Loucy (cell line): Measurements from ENCODE around the gene TTC13.

Experiments
- H2AFZ ChIP-seq: fragments of 200-600 bp; sonication (generic); 2 replicates; pipeline ENCODE4 v1.6.0; 2016; ENCODE audit warnings: antibody characterized with exemption, mild to moderate bottlenecking, low read length, moderate library complexity
- H3F3A ChIP-seq: fragments of 200-600 bp; 2 replicates; pipeline ENCODE4 v1.6.0; 2016; ENCODE audit warnings: antibody characterized with exemption, low read depth, mild to moderate bottlenecking
- H3K27me3 ChIP-seq: fragments of 200-600 bp; sonication (generic); 2 replicates; pipeline ENCODE4 v1.6.1; 2014; ENCODE audit warnings: low read length, mild to moderate bottlenecking; ENCODE audit not compliant: insufficient read depth, poor library complexity, severe bottlenecking
- H3K36me3 ChIP-seq: fragments of 200-600 bp; sonication (generic); 2 replicates; pipeline ENCODE4 v1.6.1; 2016; ENCODE audit warnings: low read length; ENCODE audit not compliant: insufficient read depth
- H3K4me1 ChIP-seq: fragments of 200-600 bp; sonication (generic); 2 replicates; pipeline ENCODE4 v1.5.1; 2014; ENCODE audit warnings: low read length, mild to moderate bottlenecking; ENCODE audit not compliant: insufficient read depth, poor library complexity, severe bottlenecking
- H3K4me2 ChIP-seq: fragments of 200-600 bp; sonication (generic); 2 replicates; pipeline ENCODE4 v1.6.0; 2014; ENCODE audit warnings: antibody characterized with exemption, low read length, low read depth, mild to moderate bottlenecking; ENCODE audit not compliant: poor library complexity, severe bottlenecking
- H3K4me3 ChIP-seq: fragments of 200-600 bp; sonication (generic); 2 replicates; pipeline ENCODE4 v1.5.1; 2014; ENCODE audit warnings: low read length, mild to moderate bottlenecking, mixed read lengths; ENCODE audit not compliant: poor library complexity, severe bottlenecking
- H3K79me2 ChIP-seq: fragments of 200-600 bp; sonication (generic); 2 replicates; pipeline ENCODE4 v1.6.1; 2014; ENCODE audit warnings: low read length; ENCODE audit not compliant: insufficient read depth
- H3K9ac ChIP-seq: fragments of 200-600 bp; sonication (generic); 2 replicates; pipeline ENCODE4 v1.6.0; 2014; ENCODE audit warnings: mild to moderate bottlenecking, low read depth, low read length, moderate library complexity; ENCODE audit not compliant: poor library complexity, severe bottlenecking
- H3K9me2 ChIP-seq: fragments of 200-600 bp; sonication (generic); replicated peaks from 2 replicates; pipeline ENCODE4 v1.6.1; 2016; ENCODE audit warnings: low read depth, low read length, mixed read lengths
- H3K9me3 ChIP-seq: fragments of 200-600 bp; sonication (generic); 2 replicates; pipeline ENCODE4 v1.6.1; 2014; ENCODE audit warnings: mild to moderate bottlenecking, antibody characterized with exemption, low read length, low read depth; ENCODE audit not compliant: insufficient read depth
- H4K20me1 ChIP-seq: fragments of 200-600 bp; sonication (generic); 2 replicates; pipeline ENCODE4 v1.6.0; 2014; ENCODE audit warnings: antibody characterized with exemption, low read length, mild to moderate bottlenecking; ENCODE audit not compliant: insufficient read depth, poor library complexity, severe bottlenecking
- CTCF ChIP-seq: fragments of 200-600 bp; sonication (generic); conservative IDR thresholded peaks from 2 replicates; pipeline ENCODE4 v1.5.1; 2014; ENCODE audit warnings: mild to moderate bottlenecking, antibody characterized with exemption, low read length
- EZH2phosphoT487 ChIP-seq: fragments of 200-600 bp; IDR thresholded peaks from 2 replicates; pipeline ENCODE4 v1.6.1; 2018; ENCODE audit warnings: antibody characterized with exemption, mild to moderate bottlenecking, moderate library complexity, borderline replicate concordance

The TTC13 gene

GRCh38 chr1:230972855-230973271, 5.8 kb downstream of the TTC13 start:
- peaks cover 8% of the 10 kb centered on the region; the same call in 1 of the 2 replicates for H3K79me2 ChIP-seq
- peaks cover 36% of the 10 kb centered on the region for H3K4me1 ChIP-seq
- H4K20me1 ChIP-seq, result peaks cover 27% of the 10 kb centered on the region
- peak overlapping the region; percentile 35 for H3K4me2 ChIP-seq
- H3F3A ChIP-seq, result peaks cover 7% of the 10 kb centered on the region
- no peaks in the 10 kb centered on the region for H3K27me3 ChIP-seq
- H3K9me3 ChIP-seq, result no peaks in the 10 kb centered on the region
- no peaks in the 10 kb centered on the region for H3K9me2 ChIP-seq
- no peaks in the 10 kb centered on the region for H3K36me3 ChIP-seq
- TF ChIP-seq CTCF (no peak), EZH2phosphoT487 (0 out of 2 replicates have a peak, but pooled peaks have one; percentile 27)
- H3K4me3 ChIP-seq, result no peak overlapping the region
- H3K9ac ChIP-seq, result no peak overlapping the region
- H2AFZ ChIP-seq, result no peak overlapping the region

GRCh38 chr1:230971771-230972170, 6.9 kb downstream of the TTC13 start:
- H3K9me3 ChIP-seq, result no peaks in the 10 kb centered on the region
- peaks cover 7% of the 10 kb centered on the region; the same call in 1 of the 2 replicates for H3K79me2 ChIP-seq
- H4K20me1 ChIP-seq, result peaks cover 24% of the 10 kb centered on the region
- no peak overlapping the region for H3K9ac ChIP-seq
- no peaks in the 10 kb centered on the region for H3K27me3 ChIP-seq
- no peak overlapping the region for H3K4me2 ChIP-seq
- no peak for TF ChIP-seq CTCF
- TF ChIP-seq EZH2phosphoT487, result no peak
- no peaks in the 10 kb centered on the region for H3K9me2 ChIP-seq
- H3K4me3 ChIP-seq, result no peak overlapping the region
- H3K36me3 ChIP-seq, result no peaks in the 10 kb centered on the region
- H2AFZ ChIP-seq, result no peak overlapping the region
- peaks cover 7% of the 10 kb centered on the region for H3F3A ChIP-seq
- peaks cover 27% of the 10 kb centered on the region for H3K4me1 ChIP-seq

- Histone ChIP-seq H3K9me3 (no peaks in the 10 kb centered on the region), H3K4me2 (no peak overlapping the region), H3K36me3 (no peaks in the 10 kb centered on the region), H3K27me3 (no peaks in the 10 kb centered on the region), H3K9me2 (no peaks in the 10 kb centered on the region), H3K4me3 (no peak overlapping the region), H3K79me2 (no peaks in the 10 kb centered on the region), H3F3A (peaks cover 7% of the 10 kb centered on the region), H3K4me1 (peaks cover 16% of the 10 kb centered on the region), H3K9ac (no peak overlapping the region), H2AFZ (no peak overlapping the region), H4K20me1 (peaks cover 13% of the 10 kb centered on the region)
- no peak for TF ChIP-seq CTCF
- TF ChIP-seq EZH2phosphoT487, result no peak
These were observed 8.2 kb downstream of the TTC13 start for GRCh38 chr1:230970432-230970831.
